HCT116 (cell line): Measurements from ENCODE around the gene CALHM4. TPM values are rescaled to one million over a fixed set of nuclear protein-coding genes. Genes with fewer than 3 reads are reported as not detected.

Experiments used
- ATAC-seq: fragments of 200-7000 bp; cut with Tn5 transposase; 2 replicates; pipeline ENCODE4 v1.9.1; 2020; ENCODE audit warnings: mild to moderate bottlenecking, moderate library complexity
- BruUV-seq: library from RNA; stranded (reverse); fragments of 400-500 nt; replicated peaks from 2 replicates; lab custom pipeline; 2021; lab: Mats Ljungman, UMichigan
- CTCF ChIA-PET: fragments of 300-600 bp; sonication (Branson Sonifier 250); formaldehyde crosslinking; loops from one replicate; lab custom pipeline; 2021; ENCODE audit warnings: antibody characterized with exemption; lab: Charles Lee
- POLR2A ChIA-PET: fragments of 300-600, 350-600 bp; sonication (Branson Sonifier 250); formaldehyde crosslinking; loops from one replicate; lab custom pipeline; 2021; ENCODE audit warnings: antibody characterized with exemption; lab: Charles Lee
- RAD21 ChIA-PET, 2 experiments: fragments of 300-600 bp; sonication (Branson Sonifier 250); formaldehyde crosslinking; loops; one replicate each; lab custom pipeline; 2023; ENCODE audit warnings: low total read pairs in 2 of 2; ENCODE audit not compliant: uncharacterized antibody in 2 of 2, unreplicated experiment in 2 of 2, low non-redundant PET in 1 of 2; lab: Charles Lee
- DNase-seq: peaks from one replicate; pipeline ENCODE4 v3.0.0-alpha.2; 2010; ENCODE audit warnings: low read depth, low spot score
- H2AFZ ChIP-seq: fragments of 200-600 bp; shearing (Covaris generic), sonication (generic); 2 replicates; pipeline ENCODE4 v1.6.1; 2017; ENCODE audit warnings: low read depth, mixed run types, mixed read lengths, antibody characterized with exemption, low read length; ENCODE audit not compliant: poor library complexity, severe bottlenecking
- H3K27ac ChIP-seq: 2 replicates; pipeline ENCODE4 v1.5.1; 2012; ENCODE audit warnings: low read depth, low read length
- H3K27me3 ChIP-seq: fragments of 200-600 bp; sonication (generic); 2 replicates; pipeline ENCODE4 v1.6.1; 2016; ENCODE audit warnings: mixed run types, low read length, mixed read lengths; ENCODE audit not compliant: insufficient read depth
- H3K36me3 ChIP-seq, 2 experiments: fragments of 200-500 bp in 1 of 2; fragments of 200-600 bp in 1 of 2; sonication (Bioruptor generic) in 1 of 2; sonication (generic) in 1 of 2; 2 replicates each; pipeline versions ENCODE4 v1.5.1 to v1.6.1; 2014 to 2016; ENCODE audit warnings: low read length in 2 of 2, inconsistent platforms in 1 of 2, mixed read lengths in 1 of 2, mixed run types in 1 of 2; ENCODE audit not compliant: insufficient read depth in 2 of 2, control insufficient read depth in 1 of 2
- H3K4me1 ChIP-seq, 2 experiments: fragments of 200-600 bp in 1 of 2; sonication (generic) in 1 of 2; 2 replicates each; pipeline versions ENCODE4 v1.5.1 to v1.6.1; 2012 to 2017; ENCODE audit warnings: low read length in 2 of 2, inconsistent platforms in 1 of 2, mild to moderate bottlenecking in 1 of 2, mixed read lengths in 1 of 2, mixed run types in 1 of 2, moderate library complexity in 1 of 2; ENCODE audit not compliant: insufficient read depth in 2 of 2, control insufficient read depth in 1 of 2
- H3K4me2 ChIP-seq: fragments of 200-600 bp; sonication (generic); 2 replicates; pipeline ENCODE4 v1.6.1; 2017; ENCODE audit warnings: mixed run types, low read length, mixed read lengths
- H3K4me3 ChIP-seq, 2 experiments: fragments of 200-600 bp in 1 of 2; sonication (generic) in 1 of 2; replicated peaks in 1 of 2; 2 replicates each; pipeline ENCODE4 v1.5.1; 2011 to 2016; ENCODE audit warnings: low read length in 2 of 2, control low read depth in 1 of 2, low read depth in 1 of 2, mild to moderate bottlenecking in 1 of 2, mixed read lengths in 1 of 2, mixed run types in 1 of 2
- H3K79me2 ChIP-seq: fragments of 200-600 bp; sonication (generic); 2 replicates; pipeline ENCODE4 v1.6.1; 2017; ENCODE audit warnings: mild to moderate bottlenecking, mixed run types, low read length, moderate library complexity, mixed read lengths; ENCODE audit not compliant: insufficient read depth
- H3K9ac ChIP-seq: fragments of 200-600 bp; sonication (generic); 2 replicates; pipeline ENCODE4 v1.6.1; 2016; ENCODE audit warnings: low read length, mixed read lengths
- H3K9me2 ChIP-seq: fragments of 200-600 bp; sonication (generic), shearing (Covaris generic); 2 replicates; pipeline ENCODE4 v1.6.1; 2017; ENCODE audit warnings: mixed run types, mild to moderate bottlenecking, moderate library complexity; ENCODE audit not compliant: insufficient read depth
- H3K9me3 ChIP-seq, 2 experiments: fragments of 200-500 bp in 1 of 2; fragments of 200-600 bp in 1 of 2; sonication (Bioruptor generic) in 1 of 2; sonication (generic) in 1 of 2; 2 replicates each; pipeline ENCODE4 v1.6.1; 2014 to 2017; ENCODE audit warnings: low read length in 2 of 2, mixed read lengths in 2 of 2, inconsistent platforms in 1 of 2, low read depth in 1 of 2, mild to moderate bottlenecking in 1 of 2, mixed run types in 1 of 2, moderate library complexity in 1 of 2; ENCODE audit not compliant: control insufficient read depth in 1 of 2, insufficient read depth in 1 of 2
- H4K20me1 ChIP-seq: fragments of 200-600 bp; sonication (generic), shearing (Covaris generic); 2 replicates; pipeline ENCODE4 v1.6.1; 2017; ENCODE audit warnings: mixed run types, mild to moderate bottlenecking, moderate library complexity; ENCODE audit not compliant: insufficient read depth
- CBX3 ChIP-seq: IDR thresholded peaks from 2 replicates; pipeline ENCODE4 v1.6.1; 2012; ENCODE audit warnings: low read depth
- CEBPB ChIP-seq: IDR thresholded peaks from 2 replicates; pipeline ENCODE4 v1.6.1; 2012; ENCODE audit warnings: low read depth
- EZH2 ChIP-seq: fragments of 200-600 bp; sonication (generic); IDR thresholded peaks from 2 replicates; pipeline ENCODE4 v1.6.1; 2017; ENCODE audit warnings: antibody characterized with exemption, mixed run types
- FOSL1 ChIP-seq: IDR thresholded peaks from 2 replicates; pipeline ENCODE4 v1.6.1; 2012; ENCODE audit warnings: low read depth
- POLR2A ChIP-seq: IDR thresholded peaks from 2 replicates; pipeline ENCODE4 v1.7.0; 2011; ENCODE audit warnings: borderline replicate concordance; ENCODE audit not compliant: insufficient read depth, insufficient read length; ENCODE audit errors: extremely low read depth
- POLR2AphosphoS5 ChIP-seq: IDR thresholded peaks from 2 replicates; pipeline ENCODE4 v1.6.1; 2011; ENCODE audit warnings: mild to moderate bottlenecking, low read depth, low read length, moderate library complexity
- RAD21 ChIP-seq: IDR thresholded peaks from 2 replicates; pipeline ENCODE4 v1.6.1; 2012; ENCODE audit warnings: low read depth, mild to moderate bottlenecking
- SP1 ChIP-seq: IDR thresholded peaks from 2 replicates; pipeline ENCODE4 v1.6.1; 2012; ENCODE audit warnings: low read depth
- TCF7L2 ChIP-seq: IDR thresholded peaks from 2 replicates; pipeline ENCODE4 v1.7.0; 2011; ENCODE audit warnings: borderline replicate concordance, inconsistent platforms; ENCODE audit not compliant: insufficient read depth, insufficient read length; ENCODE audit errors: extremely low read depth
- YY1 ChIP-seq: IDR thresholded peaks from 2 replicates; pipeline ENCODE4 v1.6.1; 2011; ENCODE audit warnings: low read length, low read depth, moderate library complexity, mild to moderate bottlenecking; ENCODE audit not compliant: insufficient replicate concordance; ENCODE audit errors: extremely low read depth
- ZBTB33 ChIP-seq: IDR thresholded peaks from 2 replicates; pipeline ENCODE4 v1.6.1; 2011; ENCODE audit warnings: mild to moderate bottlenecking, low read length, moderate library complexity; ENCODE audit not compliant: insufficient replicate concordance; ENCODE audit errors: extremely low read depth
- ZFX ChIP-seq: fragments of 450-650 bp; IDR thresholded peaks from 2 replicates; pipeline ENCODE4 v1.6.1; 2017
- ZNF274 ChIP-seq: fragments of 200-500 bp; sonication (Bioruptor generic); IDR thresholded peaks from 2 replicates; pipeline ENCODE4 v1.6.1; 2014; ENCODE audit warnings: mild to moderate bottlenecking, low read depth, low read length, inconsistent platforms
- intact Hi-C: fragments of 100-400 bp; cut with micrococcal nuclease; formaldehyde crosslinking; loops from 2 replicates; pipeline ENCODE4 v1.10.0; 2022
- total RNA-seq: library from RNA; stranded (reverse); gene quantifications from one replicate; pipeline ENCODE4 v1.2.1, GENCODE V29; 2021; ENCODE audit not compliant: unreplicated experiment
- TF ChIP-seq, protein P1 (sequence below): IDR thresholded peaks from 2 replicates; pipeline ENCODE4 v1.6.1; 2012

Gene CALHM4
- total RNA-seq, 1 experiment from 2014 or later = not detected

DNA sequence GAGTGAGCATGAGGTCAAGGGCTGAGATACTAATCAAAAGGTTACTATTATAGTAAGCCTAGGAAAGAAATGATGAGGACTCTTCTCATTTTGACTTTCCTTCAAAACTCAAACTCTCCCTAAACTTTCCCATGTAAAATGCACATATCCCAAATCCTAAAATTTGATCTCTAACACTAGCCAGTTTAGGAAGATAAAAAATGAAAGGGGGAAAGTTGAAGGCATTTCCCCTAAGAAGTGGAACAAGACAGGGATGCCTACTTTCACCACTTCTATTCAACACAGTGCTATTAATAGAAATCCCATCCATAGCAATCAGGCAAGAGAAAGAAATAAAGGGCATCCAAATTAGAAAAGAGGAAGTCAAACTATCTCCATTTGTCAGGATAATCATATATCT is 45.0 kb upstream of the CALHM4 start:
- Histone ChIP-seq H3K27me3 (no peaks in the 10 kb centered on the region), H3K9me3 (no peaks in the 10 kb centered on the region), H3K4me3 (no peak overlapping the region)
- TF ChIP-seq ZFX (no peak), FOSL1 (no peak), POLR2A (no peak), YY1 (no peak), SP1 (no peak), CBX3 (no peak), CEBPB (no peak), RAD21 (no peak), POLR2AphosphoS5 (no peak), EZH2 (no peak), TCF7L2 (no peak), ZBTB33 (no peak), ZNF274 (no peak)
- TF ChIP-seq, protein P1, sequence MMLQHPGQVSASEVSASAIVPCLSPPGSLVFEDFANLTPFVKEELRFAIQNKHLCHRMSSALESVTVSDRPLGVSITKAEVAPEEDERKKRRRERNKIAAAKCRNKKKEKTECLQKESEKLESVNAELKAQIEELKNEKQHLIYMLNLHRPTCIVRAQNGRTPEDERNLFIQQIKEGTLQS = no peak
- TF ChIP-seq, all 23 proteins: peak for 0
- Histone ChIP-seq H3K27ac (no peak overlapping the region), H3K79me2 (no peaks in the 10 kb centered on the region), H4K20me1 (no peaks in the 10 kb centered on the region), H3K4me2 (no peak overlapping the region), H2AFZ (no peak overlapping the region), H3K9me2 (no peaks in the 10 kb centered on the region), H3K4me1 (peaks cover 0 to 9% of the 10 kb centered on the region in 2 experiments; a peak in 2 of 4 replicates), H3K9ac (no peak overlapping the region), H3K36me3 (no peaks in the 10 kb centered on the region)
- POLR2A ChIA-PET = no interaction called here
- BruUV-seq = no TSS peak
- no peak for ATAC-seq
- CTCF ChIA-PET = no interaction called here
- RAD21 ChIA-PET = no interaction called here
- no peak for DNase-seq
- intact Hi-C loops = no loop called here
